Superior temporal gyrus (tissue), 1 donor: Measurements from ENCODE around the gene CHRDL2.

ENCODE experiments used
- DNase-seq: peaks from one replicate; pipeline ENCODE4 v3.0.0-alpha.2; 2016; ENCODE audit errors: extremely low spot score

The CHRDL2 gene

GRCh38 chr11:74685338-74685737 lies 45.9 kb downstream of the CHRDL2 start:
- no peak for DNase-seq

GRCh38 chr11:74684661-74685060 lies 46.6 kb downstream of the CHRDL2 start:
- no peak for DNase-seq

- no peak for DNase-seq
Observed at GRCh38 chr11:74683941-74684481, 47.2 kb downstream of the CHRDL2 start.

- peak; percentile 86 for DNase-seq
Observed at GRCh38 chr11:74683279-74683871, 47.9 kb downstream of the CHRDL2 start.

GRCh38 chr11:74682731-74683278 lies 48.4 kb downstream of the CHRDL2 start:
- no peak for DNase-seq

- no peak for DNase-seq
Observed at GRCh38 chr11:74681686-74682651, 49.3 kb downstream of the CHRDL2 start.

- no peak for DNase-seq
Observed at GRCh38 chr11:74680703-74681531, 50.3 kb downstream of the CHRDL2 start.

- no peak for DNase-seq
Observed at GRCh38 chr11:74680035-74680671, 51.1 kb downstream of the CHRDL2 start.

GRCh38 chr11:74679513-74679865 lies 51.7 kb downstream of the CHRDL2 start:
- no peak for DNase-seq

GRCh38 chr11:74678591-74679512 lies 52.4 kb downstream of the CHRDL2 start:
- no peak for DNase-seq

- DNase-seq: no peak
Observed at GRCh38 chr11:74678041-74678440, 53.2 kb downstream of the CHRDL2 start.

GRCh38 chr11:74677131-74677530 lies 54.1 kb downstream of the CHRDL2 start:
- no peak for DNase-seq

- DNase-seq: no peak
Observed at GRCh38 chr11:74676596-74676995, 54.6 kb downstream of the CHRDL2 start.

GRCh38 chr11:74675761-74676160 lies 55.5 kb downstream of the CHRDL2 start:
- no peak for DNase-seq

GRCh38 chr11:74673693-74674360 lies 57.4 kb downstream of the CHRDL2 start:
- peak; percentile 85 for DNase-seq

GRCh38 chr11:74672956-74673692 lies 58.1 kb downstream of the CHRDL2 start:
- DNase-seq: peak; percentile 69

- DNase-seq: no peak
Observed at GRCh38 chr11:74672332-74672955, 58.8 kb downstream of the CHRDL2 start.

GRCh38 chr11:74671520-74672196 lies 59.6 kb downstream of the CHRDL2 start:
- DNase-seq: no peak
